Prostate gland (tissue), 2 donors: ENCODE measurements around the gene ABCA6.

Source experiments
- POLR2A ChIP-seq: fragments of 450-650 bp; IDR thresholded peaks from one replicate; pipeline ENCODE4 v1.6.1; 2016; ENCODE audit warnings: antibody characterized with exemption, mild to moderate bottlenecking
- TF ChIP-seq, protein P1 (sequence below), 4 experiments: fragments of 200-600 bp in 2 of 4; fragments of 450-650 bp in 2 of 4; sonication (generic) in 2 of 4; IDR thresholded peaks; 1 replicate in 3 of 4; 2 replicates in 1 of 4; pipeline ENCODE4 v1.5.1; 2016 to 2019; ENCODE audit warnings: antibody characterized with exemption in 4 of 4, mild to moderate bottlenecking in 2 of 4, moderate library complexity in 2 of 4

DNA sequence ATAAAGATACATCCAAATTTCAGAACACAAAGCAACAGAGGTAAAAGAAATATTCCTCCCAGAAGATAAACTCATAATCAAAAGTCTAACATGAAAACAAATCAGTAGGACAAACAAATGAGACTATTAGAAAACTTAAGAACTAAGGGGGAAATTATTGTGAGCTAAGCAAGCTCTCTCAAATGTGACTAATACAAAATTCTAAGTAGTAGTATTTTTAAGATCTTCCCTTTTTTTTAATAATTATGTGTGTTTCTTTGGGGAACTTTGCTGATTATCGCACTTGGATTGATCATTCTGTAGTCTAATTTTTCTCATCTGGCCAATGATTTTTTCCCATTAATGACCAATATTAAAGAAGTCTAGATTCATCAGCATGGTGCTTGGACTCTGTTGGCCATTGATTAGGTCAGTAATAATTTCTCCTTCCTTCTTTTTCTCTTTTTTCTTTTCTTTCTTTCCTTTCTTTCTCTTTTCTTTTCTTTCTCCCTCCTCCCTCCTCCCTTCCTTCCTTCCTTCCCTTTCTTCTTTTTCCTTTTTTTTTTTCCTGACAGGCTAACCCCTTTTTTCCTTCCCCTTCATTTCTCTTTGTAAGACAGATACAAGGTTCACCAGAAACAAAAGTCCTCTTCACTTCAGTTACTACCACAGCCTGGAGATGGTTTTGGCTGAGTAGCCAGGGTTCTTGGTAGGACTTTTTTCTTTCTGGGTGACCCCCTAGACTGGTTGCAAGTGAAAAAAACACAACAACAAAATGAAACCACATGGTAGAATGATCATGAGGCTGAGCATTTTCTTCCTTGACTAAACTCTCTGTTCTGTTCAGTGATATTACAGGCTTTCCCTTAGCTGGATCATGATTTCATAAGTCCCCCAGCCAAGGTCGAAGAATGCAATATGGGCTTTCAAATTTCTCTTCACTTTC lies 2.9 kb upstream of the ABCA6 start:
- TF ChIP-seq, protein P1, sequence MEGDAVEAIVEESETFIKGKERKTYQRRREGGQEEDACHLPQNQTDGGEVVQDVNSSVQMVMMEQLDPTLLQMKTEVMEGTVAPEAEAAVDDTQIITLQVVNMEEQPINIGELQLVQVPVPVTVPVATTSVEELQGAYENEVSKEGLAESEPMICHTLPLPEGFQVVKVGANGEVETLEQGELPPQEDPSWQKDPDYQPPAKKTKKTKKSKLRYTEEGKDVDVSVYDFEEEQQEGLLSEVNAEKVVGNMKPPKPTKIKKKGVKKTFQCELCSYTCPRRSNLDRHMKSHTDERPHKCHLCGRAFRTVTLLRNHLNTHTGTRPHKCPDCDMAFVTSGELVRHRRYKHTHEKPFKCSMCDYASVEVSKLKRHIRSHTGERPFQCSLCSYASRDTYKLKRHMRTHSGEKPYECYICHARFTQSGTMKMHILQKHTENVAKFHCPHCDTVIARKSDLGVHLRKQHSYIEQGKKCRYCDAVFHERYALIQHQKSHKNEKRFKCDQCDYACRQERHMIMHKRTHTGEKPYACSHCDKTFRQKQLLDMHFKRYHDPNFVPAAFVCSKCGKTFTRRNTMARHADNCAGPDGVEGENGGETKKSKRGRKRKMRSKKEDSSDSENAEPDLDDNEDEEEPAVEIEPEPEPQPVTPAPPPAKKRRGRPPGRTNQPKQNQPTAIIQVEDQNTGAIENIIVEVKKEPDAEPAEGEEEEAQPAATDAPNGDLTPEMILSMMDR (IDR thresholded peaks at IDR 0.05): no peak
- TF ChIP-seq POLR2A: no peak
